ACHN (cell line): ENCODE measurements around the gene BAD.

Experiments
- DNase-seq: peaks from one replicate; pipeline ENCODE4 v3.0.0-alpha.2; 2015
- in situ Hi-C: cut with HindIII; loops from 2 replicates; pipeline ENCODE4 v1.10.0; 2017; ENCODE audit warnings: low sequenced_read_pairs, low pct_ligation_motif_present, low pct_unique_long_range_greater_than_20kb

The BAD gene

DNA sequence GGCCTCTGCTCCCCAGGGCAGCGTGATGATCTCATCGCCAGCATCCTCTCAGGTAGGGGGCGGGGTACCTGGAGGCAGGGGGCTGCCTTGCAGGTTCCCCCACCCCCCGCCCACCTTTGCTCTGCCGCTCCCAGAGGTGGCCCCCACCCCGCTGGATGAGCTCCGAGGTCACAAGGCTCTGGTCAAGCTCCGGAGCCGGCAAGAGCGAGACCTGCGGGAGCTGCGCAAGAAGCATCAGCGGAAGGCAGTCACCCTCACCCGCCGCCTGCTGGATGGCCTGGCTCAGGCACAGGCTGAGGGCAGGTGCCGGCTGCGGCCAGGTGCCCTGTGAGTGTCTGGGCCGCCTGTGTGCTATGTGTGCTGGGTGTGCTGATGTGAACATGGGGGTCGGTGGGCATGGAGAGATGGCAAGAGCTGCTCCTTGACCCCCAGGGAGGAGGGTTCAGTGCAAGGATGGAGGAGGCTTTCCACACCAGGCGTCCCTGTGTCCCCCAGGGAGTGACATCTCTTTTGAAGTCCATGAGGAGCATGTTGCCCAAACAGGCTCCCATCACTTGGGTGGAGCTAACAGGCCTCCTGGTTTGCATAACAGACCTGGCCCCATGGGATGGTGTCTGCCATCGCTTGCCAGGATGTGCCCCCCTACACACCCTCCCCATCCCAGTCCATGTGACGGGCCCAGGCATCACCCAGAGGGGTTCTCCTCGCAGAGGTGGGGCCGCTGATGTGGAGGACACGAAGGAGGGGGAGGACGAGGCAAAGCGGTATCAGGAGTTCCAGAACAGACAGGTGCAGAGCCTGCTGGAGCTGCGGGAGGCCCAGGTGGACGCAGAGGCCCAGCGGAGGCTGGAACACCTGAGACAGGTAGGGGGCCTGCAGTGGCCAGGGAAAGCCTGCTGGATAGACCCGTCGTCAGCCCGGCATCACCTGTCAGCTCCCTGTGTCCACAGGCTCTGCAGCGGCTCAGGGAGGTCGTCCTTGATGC is 19.0 kb downstream of the BAD start:
- in situ Hi-C loops = no loop called here
- no peak for DNase-seq

DNA sequence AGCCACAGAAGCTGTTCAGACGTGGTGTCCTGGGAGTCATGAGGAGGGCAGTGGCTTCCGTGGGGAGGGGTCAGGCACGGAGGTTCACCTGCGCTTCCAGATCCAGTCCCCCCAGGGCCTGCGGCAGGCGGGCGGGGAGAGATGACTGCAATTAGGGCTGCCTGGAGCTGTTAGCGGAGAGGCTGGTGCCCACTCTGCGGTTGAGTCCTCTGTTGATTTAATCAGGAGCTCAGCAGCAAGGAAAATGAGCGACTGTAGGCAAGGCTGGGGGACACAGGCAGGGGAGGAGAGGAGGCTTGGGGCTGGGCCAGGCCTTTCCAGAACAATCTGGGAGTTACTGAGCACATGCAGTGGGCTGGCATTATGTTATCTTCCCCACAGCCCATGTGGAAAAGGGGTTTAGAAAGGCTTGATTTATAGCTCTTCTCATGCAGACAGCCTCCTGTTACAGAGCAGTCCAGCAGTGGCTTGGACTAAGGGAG is 20.1 kb downstream of the BAD start:
- in situ Hi-C loops = no loop called here
- DNase-seq = no peak

DNA sequence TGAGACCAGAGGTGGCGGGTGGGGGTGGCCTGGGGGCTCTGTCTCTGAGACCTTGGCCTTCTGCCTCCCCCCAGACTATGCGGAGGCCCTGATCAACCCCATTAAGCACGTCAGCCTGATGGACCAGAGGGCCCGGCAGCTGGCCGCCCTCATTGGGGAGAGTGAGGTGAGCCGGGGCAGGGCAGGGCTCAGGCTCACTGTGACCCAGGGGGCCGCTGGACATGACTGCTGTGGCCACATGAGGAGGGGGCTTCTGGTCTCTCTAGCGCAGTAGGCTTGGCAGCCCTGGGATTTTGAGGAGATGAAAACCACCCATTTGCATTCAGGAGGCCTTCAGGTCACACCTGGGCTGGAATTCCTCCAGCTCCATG is 20.5 kb downstream of the BAD start:
- DNase-seq = no peak
- in situ Hi-C loops = no loop called here

DNA sequence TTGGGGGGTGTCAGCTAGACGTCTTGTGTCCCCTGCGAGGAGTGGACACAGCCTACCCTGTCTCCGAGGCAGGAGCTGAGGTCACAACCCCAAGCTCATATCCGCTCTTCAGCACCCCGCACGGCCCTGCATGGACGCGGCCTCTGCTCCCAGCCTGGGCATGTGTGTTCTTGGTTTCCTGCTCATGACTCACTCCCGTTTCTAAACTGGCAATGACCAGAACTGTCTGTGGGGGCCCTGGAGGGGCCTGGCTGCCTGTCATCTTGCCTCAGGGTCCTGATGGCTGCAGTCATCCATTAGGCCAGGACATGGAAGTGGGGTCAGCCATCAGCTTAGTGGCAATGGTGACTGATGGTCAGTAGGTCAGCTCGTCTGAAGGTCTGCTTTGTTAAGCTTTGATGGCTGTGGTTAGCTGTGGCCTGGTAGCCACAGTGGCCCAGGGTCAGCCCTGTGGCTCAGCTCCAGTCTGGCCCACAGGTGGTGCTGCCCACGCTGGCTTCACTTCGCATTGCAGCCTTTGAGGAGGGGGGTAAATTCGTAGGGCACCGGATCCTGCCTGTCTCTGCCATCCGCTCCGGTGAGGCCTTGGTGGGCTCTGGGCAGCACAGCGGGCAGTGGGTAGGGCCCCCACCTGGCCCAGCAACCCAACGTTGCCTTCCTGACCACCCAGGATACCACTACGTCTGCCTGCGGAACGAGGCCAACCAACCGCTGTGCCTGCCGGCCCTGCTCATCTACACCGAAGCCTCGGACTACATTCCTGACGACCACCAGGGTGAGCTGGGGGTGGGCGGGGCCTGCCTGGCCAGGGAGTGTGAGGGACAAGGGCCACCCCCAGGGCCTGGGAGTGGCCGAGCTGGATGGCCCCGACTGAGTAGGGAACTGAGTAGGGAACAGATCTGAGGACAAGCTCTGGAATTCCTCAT is 21.2 kb downstream of the BAD start:
- DNase-seq = no peak
- in situ Hi-C loops = no loop called here

DNA sequence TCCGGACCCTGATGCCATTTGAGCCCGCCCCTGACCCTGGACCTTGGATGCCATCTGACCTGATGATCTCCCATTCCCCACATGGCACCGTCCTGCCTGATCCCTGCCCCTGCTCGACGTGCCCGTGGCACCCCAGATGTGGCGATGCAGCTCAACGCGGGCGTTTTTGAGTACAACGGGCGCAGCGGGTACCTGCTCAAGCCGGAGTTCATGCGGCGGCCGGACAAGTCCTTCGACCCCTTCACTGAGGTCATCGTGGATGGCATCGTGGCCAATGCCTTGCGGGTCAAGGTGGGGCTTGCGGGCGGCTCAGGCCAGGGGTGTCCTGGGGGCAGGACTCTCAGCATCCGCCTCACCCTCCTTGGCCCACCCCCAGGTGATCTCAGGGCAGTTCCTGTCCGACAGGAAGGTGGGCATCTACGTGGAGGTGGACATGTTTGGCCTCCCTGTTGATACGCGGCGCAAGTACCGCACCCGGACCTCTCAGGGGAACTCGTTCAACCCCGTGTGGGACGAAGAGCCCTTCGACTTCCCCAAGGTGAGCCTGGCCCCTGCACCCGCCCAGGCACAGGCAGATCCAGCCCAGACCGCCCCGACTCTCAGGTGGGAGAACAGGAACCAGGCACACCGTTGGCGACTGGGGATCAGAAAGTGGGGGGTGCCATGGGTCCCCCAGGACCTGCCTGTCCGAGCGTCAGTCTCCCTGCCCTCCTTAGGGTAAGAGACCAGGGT is 22.0 kb downstream of the BAD start:
- no peak for DNase-seq
- in situ Hi-C loops = no loop called here

DNA sequence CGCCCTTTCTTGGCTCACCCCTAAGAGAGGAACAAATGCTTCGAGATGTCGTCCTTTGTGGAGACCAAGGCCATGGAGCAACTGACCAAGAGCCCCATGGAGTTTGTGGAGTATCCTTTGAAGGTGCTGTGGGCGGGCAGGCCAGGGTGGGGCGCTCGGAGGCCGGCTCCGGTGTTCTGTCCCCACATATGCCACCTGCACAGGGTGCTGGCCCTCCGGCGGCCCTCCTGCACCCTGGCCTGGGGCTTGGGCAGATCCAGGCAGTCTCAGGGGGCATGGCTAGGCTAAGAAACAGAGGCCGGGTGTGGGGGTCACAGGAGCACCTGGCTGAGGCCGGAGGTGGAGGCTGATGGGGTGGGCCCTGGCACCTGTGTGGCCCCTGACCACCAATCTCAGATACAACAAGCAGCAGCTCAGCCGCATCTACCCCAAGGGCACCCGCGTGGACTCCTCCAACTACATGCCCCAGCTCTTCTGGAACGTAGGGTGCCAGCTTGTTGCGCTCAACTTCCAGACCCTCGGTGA is 22.8 kb downstream of the BAD start:
- DNase-seq = no peak
- in situ Hi-C loops = no loop called here

DNA sequence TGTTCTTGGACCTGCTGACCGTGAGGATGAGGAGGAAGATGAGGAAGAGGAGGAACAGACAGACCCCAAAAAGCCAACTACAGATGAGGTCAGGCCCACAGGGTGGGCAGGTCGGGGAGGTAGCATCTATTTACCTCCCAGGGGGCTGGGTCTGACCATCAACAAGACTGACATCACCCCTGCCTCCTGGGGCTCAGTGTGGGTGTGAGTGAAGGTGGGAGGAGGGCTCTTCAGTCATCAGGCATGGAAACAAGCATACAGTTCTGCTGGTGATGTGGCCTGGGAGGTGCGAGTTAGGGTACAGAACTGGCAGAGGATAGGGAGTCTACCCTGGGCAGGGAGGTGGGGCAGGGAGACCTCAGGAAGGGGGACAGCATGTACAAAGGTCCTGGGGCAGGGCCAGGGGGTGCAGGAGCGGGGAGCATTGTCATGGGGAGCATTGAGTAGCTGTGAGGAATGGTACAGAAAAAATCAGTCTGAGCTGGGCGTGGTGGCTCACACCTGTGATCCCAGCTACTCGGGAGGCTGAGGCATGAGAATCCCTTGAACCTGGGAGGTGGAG is 24.2 kb downstream of the BAD start:
- no peak for DNase-seq
- in situ Hi-C loops = no loop called here

DNA sequence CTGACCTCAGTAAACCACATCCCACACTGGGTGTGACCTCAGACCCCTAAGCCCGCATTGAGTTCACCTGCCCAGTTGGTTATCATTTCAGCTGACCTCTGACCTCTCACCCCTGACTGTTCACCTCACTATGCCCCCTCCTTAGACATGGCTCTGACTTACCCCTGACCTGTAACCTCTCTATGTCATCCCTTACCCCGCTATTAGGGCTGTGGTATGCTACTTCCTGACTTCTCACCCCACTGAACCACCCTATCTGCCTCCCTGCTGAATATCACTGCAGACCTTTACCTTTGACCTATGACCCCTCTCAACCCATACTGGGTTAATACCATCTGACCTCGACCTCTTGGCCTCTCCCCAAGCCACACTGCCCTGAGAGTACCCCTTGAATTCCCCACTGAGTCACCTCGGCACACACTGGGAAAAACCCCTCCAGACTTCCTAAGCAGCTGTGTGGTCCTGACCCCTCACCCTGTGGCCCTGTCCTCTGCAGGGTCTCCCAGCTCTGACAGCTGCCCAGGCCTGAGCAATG is 24.9 kb downstream of the BAD start:
- in situ Hi-C loops = no loop called here
- DNase-seq = no peak

DNA sequence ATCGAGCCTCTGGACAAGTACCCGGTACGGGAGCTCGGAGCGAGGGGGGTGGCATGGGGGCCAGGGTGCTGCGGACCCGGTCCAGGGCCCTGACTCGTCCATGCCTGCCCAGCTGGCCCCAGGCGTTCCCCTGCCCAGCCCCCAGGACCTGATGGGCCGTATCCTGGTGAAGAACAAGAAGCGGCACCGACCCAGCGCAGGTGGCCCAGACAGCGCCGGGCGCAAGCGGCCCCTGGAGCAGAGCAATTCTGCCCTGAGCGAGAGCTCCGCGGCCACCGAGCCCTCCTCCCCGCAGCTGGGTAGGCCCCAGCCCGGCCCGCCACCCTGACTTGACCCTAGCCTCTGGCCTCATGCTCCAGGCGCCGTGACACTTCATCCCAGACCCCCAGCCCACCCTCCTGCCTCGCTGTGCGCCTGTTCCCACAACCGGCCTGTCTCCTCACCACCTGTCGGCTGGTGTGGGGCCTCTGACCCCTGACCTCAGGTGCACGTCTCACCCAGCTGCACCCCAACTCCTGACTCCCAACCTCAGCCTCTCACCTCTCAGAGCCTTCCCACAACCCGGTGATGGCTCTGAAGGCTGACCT is 25.4 kb downstream of the BAD start:
- DNase-seq = no peak
- in situ Hi-C loops = no loop called here

DNA sequence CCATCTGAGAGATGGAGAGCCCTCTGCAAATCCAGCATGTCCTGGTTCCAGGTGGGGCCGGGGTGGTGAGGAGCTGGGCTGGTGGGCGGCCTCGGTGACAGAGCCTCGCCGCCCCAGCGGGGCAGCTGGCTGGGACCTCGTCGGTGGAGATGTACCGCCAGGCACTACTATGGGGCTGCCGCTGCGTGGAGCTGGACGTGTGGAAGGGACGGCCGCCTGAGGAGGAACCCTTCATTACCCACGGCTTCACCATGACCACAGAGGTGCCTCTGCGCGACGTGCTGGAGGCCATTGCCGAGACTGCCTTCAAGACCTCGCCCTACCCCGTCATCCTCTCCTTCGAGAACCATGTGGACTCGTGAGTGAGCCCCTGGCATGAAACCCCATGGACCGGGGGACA is 26.1 kb downstream of the BAD start:
- in situ Hi-C loops = no loop called here
- DNase-seq = no peak

DNA sequence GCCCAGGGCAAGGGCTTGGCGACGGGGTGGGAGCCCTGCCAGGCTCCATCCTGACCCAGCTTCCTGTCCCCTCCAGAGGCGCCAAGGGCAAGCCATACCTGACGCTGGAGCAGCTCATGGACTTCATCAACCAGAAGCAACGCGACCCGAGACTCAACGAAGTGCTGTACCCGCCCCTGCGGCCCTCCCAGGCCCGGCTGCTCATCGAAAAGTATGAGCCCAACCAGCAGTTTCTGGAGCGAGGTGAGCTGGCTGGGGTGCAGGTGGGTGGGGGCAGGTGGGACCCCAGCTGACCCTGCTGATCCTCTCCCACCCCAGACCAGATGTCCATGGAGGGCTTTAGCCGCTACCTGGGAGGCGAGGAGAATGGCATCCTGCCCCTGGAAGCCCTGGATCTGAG is 28.2 kb downstream of the BAD start:
- DNase-seq = no peak
- in situ Hi-C loops = no loop called here

DNA sequence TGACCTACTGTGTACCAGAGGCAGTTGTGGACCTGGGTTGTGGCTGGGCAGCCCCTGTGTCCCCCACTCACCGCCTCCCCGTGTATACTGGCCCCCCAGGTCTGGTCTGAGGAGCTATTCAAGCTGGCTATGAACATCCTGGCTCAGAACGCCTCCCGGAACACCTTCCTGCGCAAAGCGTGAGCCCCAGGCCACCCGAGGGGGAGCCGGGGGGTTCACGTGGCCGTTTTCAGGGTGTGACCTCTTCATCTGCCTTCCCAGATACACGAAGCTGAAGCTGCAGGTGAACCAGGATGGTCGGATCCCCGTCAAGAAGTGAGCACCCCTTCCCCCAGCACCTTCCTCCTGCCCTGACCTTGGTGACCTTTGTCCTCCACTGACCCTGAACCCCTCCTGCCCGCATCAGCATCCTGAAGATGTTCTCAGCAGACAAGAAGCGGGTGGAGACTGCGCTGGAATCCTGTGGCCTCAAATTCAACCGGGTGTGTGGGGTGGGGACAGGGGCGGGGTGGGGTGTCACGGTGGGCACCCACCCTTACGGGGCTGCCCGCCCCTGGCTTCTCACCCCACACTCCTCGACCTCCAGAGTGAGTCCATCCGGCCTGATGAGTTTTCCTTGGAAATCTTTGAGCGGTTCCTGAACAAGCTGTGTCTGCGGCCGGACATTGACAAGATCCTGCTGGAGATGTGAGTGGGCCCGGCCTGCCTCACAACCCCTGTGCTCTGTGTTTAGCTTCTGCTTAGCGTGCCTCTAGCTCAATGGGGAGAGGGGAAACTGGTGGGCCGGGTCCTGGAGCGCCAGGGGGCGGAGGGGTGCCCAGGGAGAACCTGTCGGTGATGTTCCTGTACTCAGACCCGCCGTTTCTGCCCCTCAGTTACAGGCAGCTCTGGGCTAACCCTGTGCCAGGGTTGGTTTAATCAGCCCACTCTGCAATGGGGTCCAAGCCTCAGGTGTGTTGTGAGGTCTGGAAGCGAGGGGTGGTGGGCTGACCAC is 29.0 kb downstream of the BAD start:
- no peak for DNase-seq
- in situ Hi-C loops = no loop called here

DNA sequence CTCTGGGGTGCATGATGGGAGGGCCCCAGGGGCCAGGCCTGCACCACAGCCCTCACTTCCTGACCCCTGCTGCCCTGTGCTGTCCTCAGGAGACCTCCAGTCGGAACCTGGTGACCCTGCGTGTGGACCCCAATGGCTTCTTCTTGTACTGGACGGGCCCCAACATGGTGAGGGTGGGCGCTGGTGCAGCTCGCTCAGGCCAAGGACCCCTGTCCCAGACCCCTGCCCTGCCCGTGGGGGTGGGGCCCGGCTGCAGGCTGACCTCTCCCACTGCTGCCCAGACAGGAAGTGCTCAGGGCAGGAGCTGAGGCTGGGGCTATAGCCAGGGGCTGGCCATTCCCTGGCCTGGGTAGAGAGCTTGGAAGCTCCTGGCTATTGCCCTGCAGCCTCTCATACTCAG is 30.1 kb downstream of the BAD start:
- in situ Hi-C loops = no loop called here
- DNase-seq = no peak

DNA sequence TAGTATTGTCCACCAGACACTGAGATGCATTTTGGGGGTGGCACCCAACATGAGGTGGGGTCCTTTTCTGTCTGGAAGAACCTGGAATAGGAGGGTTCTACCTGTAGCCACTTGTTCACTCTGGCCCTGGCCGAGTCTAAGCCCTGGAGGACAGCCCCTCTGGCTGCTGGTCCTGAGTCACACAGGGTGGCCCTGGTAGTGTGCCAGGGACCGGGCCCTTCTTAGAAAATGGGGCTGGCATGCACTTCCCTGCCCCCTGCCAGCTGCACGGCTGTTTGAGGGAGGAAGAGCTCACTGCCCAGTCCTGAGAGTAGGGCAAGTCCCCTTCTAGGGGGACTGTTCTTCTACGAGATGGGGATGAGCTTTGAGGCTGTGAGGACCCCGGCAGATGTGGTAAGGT is 31.0 kb downstream of the BAD start:
- in situ Hi-C loops = no loop called here
- DNase-seq = no peak

DNA sequence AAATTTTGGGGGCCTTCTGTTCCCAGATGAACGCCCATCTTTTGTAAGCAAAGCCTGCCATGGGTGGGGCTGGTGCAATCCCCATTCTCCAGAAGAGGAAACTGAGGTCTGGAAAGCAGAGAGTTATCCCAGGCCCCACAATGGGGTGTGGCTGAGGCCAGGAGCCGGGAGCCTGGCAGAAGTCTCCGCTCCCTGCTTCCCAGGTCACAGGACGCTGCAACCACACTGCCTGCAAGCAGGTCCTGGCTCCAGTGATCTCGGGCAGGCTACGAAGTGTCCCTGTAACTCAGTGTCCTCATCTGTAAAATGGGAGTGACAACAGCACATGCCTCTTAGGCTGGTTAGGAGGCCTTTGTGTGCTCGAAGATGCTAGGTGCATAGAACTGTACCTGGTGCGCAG is 31.4 kb downstream of the BAD start:
- in situ Hi-C loops = no loop called here
- DNase-seq = no peak

DNA sequence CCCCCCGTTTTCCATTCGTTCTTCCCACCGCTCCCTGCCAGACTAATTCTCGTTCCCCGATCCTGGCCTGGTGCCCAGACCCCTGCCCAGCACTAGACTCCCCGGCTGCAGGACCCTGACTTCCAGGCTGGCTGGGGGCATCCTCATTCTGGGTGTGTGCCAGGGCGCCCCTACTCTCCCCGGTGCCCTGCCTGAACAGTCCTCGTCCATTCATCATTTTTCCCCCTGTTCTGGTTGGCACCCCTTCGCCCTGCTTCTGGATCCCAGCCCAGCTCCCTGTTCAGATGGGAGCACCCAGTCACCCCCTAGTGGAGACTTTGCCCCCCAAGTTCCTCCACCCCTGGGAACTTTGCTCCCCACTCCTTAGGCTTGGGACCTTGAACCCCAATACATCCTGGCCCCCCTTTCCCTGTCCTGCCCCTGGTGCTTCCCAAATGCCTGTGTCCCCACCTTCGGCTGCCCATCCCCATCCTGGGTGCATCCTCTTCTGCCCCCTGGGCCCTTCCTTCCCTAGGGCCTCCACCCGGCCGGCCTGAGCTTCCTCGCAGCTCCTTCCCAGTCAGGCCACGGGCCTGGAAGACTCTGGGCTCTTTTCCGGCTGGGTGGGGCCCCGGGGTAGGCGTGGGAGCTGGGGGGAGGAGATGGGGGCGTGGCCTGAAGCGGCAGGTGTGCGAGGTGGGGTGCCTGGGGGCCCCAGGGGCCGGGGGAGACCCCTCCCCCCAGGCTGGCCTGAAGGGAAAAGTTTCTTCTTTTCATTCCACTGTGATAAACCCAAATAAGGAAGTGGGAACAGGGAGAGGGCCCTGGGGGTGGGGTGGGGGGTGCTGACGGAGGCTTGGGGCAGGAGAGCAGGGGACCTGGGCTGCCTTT is 32.2 kb downstream of the BAD start:
- in situ Hi-C loops = no loop called here
- peak; percentile 65 for DNase-seq
